Endothelial cell of umbilical vein (primary cell): Measurements from ENCODE around the gene NAA38. TPM values are rescaled to one million over a fixed set of nuclear protein-coding genes. Genes with fewer than 3 reads are reported as not detected.
A peak's percentile ranks its signal among the peaks of the same experiment; 100 is the strongest.

Source experiments
- BruUV-seq: library from RNA; stranded (reverse); fragments of 400-500 nt; replicated peaks from 2 replicates; lab custom pipeline; 2021; lab: Mats Ljungman, UMichigan
- CTCF ChIA-PET: fragments of 300-600, 350-600 bp; sonication (Branson Sonifier 250); formaldehyde crosslinking; loops from one replicate; lab custom pipeline; 2021; ENCODE audit warnings: antibody characterized with exemption, inconsistent platforms; lab: Charles Lee
- POLR2A ChIA-PET: fragments of 300-600, 350-600 bp; sonication (Branson Sonifier 250); formaldehyde crosslinking; loops from one replicate; lab custom pipeline; 2021; ENCODE audit warnings: antibody characterized with exemption, inconsistent platforms; lab: Charles Lee
- DNase-seq: peaks from one replicate; pipeline ENCODE4 v3.0.0-alpha.2; 2011; ENCODE audit warnings: low read depth, low spot score
- FAIRE-seq: peaks from 2 replicates; lab custom pipeline; 2011; peaks lifted over from hg19 to GRCh38; lab: Jason Lieb, UNC
- H2AFZ ChIP-seq: 2 replicates; pipeline ENCODE4 v1.6.0; 2012; ENCODE audit warnings: low read depth, low read length, control low read depth, inconsistent platforms
- H3K27ac ChIP-seq: 2 replicates; pipeline ENCODE4 v1.5.1; 2011; ENCODE audit warnings: low read depth, mild to moderate bottlenecking, control low read depth, low read length, moderate library complexity; ENCODE audit not compliant: insufficient read depth
- H3K27me3 ChIP-seq, 2 experiments: 2 replicates each; pipeline versions ENCODE4 v1.6.0 to v1.6.1; 2011; ENCODE audit warnings: low read length in 2 of 2, mixed read lengths in 1 of 2; ENCODE audit not compliant: control insufficient read depth in 2 of 2, insufficient read depth in 2 of 2
- H3K36me3 ChIP-seq, 2 experiments: 2 replicates in 1 of 2; 3 replicates in 1 of 2; pipeline ENCODE4 v1.5.1; 2011; ENCODE audit warnings: low read length in 2 of 2, mild to moderate bottlenecking in 1 of 2, moderate library complexity in 1 of 2; ENCODE audit not compliant: control insufficient read depth in 2 of 2, insufficient read depth in 2 of 2; ENCODE audit errors: extremely low read depth in 1 of 2
- H3K4me1 ChIP-seq: 3 replicates; pipeline ENCODE4 v1.5.1; 2011; ENCODE audit warnings: mild to moderate bottlenecking, low read length; ENCODE audit not compliant: control insufficient read depth, insufficient read depth; ENCODE audit errors: extremely low read depth
- H3K4me2 ChIP-seq: 2 replicates; pipeline ENCODE4 v1.6.1; 2011; ENCODE audit warnings: low read length, control low read depth, mixed read lengths; ENCODE audit not compliant: insufficient read depth
- H3K4me3 ChIP-seq, 3 experiments: fragments of 200-600 bp in 1 of 3; sonication (generic), shearing (Covaris generic) in 1 of 3; replicated peaks in 1 of 3; 2 replicates each; pipeline ENCODE4 v1.5.1; 2011 to 2016; ENCODE audit warnings: control low read depth in 3 of 3, low read length in 3 of 3, mild to moderate bottlenecking in 2 of 3, inconsistent platforms in 1 of 3, low read depth in 1 of 3, moderate library complexity in 1 of 3; ENCODE audit not compliant: insufficient read depth in 1 of 3
- H3K79me2 ChIP-seq: 2 replicates; pipeline ENCODE4 v1.6.0; 2012; ENCODE audit warnings: low read length, inconsistent platforms; ENCODE audit not compliant: control insufficient read depth, insufficient read depth
- H3K9ac ChIP-seq: replicated peaks from 2 replicates; pipeline ENCODE3; 2011; ENCODE audit warnings: low read length, control low read depth; ENCODE audit not compliant: insufficient read depth; ENCODE audit errors: extremely low read depth
- H3K9me1 ChIP-seq: replicated peaks from 3 replicates; pipeline ENCODE4 v1.6.0; 2011; ENCODE audit warnings: mild to moderate bottlenecking, low read length; ENCODE audit not compliant: control insufficient read depth, insufficient read depth; ENCODE audit errors: extremely low read depth
- H3K9me3 ChIP-seq: replicated peaks from 2 replicates; pipeline ENCODE4 v1.5.1; 2012; ENCODE audit warnings: low read length, inconsistent platforms; ENCODE audit not compliant: control insufficient read depth, insufficient read depth
- H4K20me1 ChIP-seq: replicated peaks from 2 replicates; pipeline ENCODE3; 2011; ENCODE audit warnings: mild to moderate bottlenecking, low read length; ENCODE audit not compliant: control insufficient read depth, insufficient read depth; ENCODE audit errors: extremely low read depth
- EZH2 ChIP-seq: IDR thresholded peaks from 2 replicates; pipeline ENCODE4 v1.6.1; 2012; ENCODE audit warnings: borderline replicate concordance, low read depth, mild to moderate bottlenecking, moderate library complexity, low read length, inconsistent platforms; ENCODE audit not compliant: severe bottlenecking
- POLR2AphosphoS5 ChIP-seq: IDR thresholded peaks from 2 replicates; pipeline ENCODE4 v1.6.1; 2012; ENCODE audit warnings: low read depth, mild to moderate bottlenecking, control low read depth, low read length, moderate library complexity; ENCODE audit not compliant: insufficient read depth
- dilution Hi-C: fragments of 300-500 bp; cut with MboI; formaldehyde crosslinking; loops from one replicate; pipeline ENCODE4 v1.15.0; 2019; ENCODE audit warnings: low sequenced_read_pairs; ENCODE audit not compliant: extremely low pct_ligation_motif_present
- intact Hi-C: fragments of 100-400 bp; cut with micrococcal nuclease; formaldehyde crosslinking; loops from one replicate; pipeline ENCODE4 v1.10.0; 2022
- polyA plus RNA-seq, 4 experiments: library from polyadenylated mRNA; depleted of rRNA in 3 of 4; stranded (reverse) in 3 of 4; unstranded in 1 of 4; fragments of >200 nt; gene quantifications; 2 replicates each; pipeline versions ENCODE4 v1.2.1 to v1.2.3, GENCODE V29; 2011 to 2012; ENCODE audit warnings: missing spikeins in 1 of 4
- total RNA-seq: library from RNA; stranded (reverse); gene quantifications from 2 replicates; pipeline ENCODE4 v1.2.3, GENCODE V29; 2021
- TF ChIP-seq, protein P1 (sequence below), 2 donors: IDR thresholded peaks; 1 replicate in 1 of 2; 2 replicates in 1 of 2; pipeline ENCODE4 v1.5.1; 2011; ENCODE audit warnings: low read length in 2 of 2, mild to moderate bottlenecking in 2 of 2, moderate library complexity in 2 of 2, control low read depth in 1 of 2, inconsistent platforms in 1 of 2, low read depth in 1 of 2; ENCODE audit not compliant: insufficient read depth in 1 of 2; ENCODE audit errors: extremely low read depth in 1 of 2

NAA38 gene
- total and polyA plus RNA-seq, 2 donors (not counting 3 experiments of a cell fraction or from before 2014, with no cell fraction given) = 119 to 267 TPM

- peak; percentile 93 for DNase-seq
- Histone ChIP-seq H3K9me3 (no peaks in the 10 kb centered on the region), H3K27ac (peak overlapping the region; percentile 78), H3K79me2 (peaks cover 32% of the 10 kb centered on the region), H3K9me1 (no peaks in the 10 kb centered on the region), H3K9ac (peak overlapping the region; percentile 69), H3K4me2 (peak overlapping the region; percentile 60), H3K27me3 (no peaks in the 10 kb centered on the region), H4K20me1 (no peaks in the 10 kb centered on the region), H3K4me3 (no peak overlapping the region), H3K36me3 (peaks cover 20 to 22% of the 10 kb centered on the region in 2 experiments), H2AFZ (no peak overlapping the region), H3K4me1 (peaks cover 28% of the 10 kb centered on the region)
- FAIRE-seq = peak; percentile 96
- intact Hi-C loops (loop anchor here (1.0 to 5.0 kb wide), 2 partner anchors 26 to 202 kb away; partner anchors contain the start of genes TP53 and WRAP53), dilution Hi-C loops (no loop called here)
- ChIA-PET CTCF (interaction anchor here (0.8 to 1.4 kb wide), 6 partner anchors 21 to 99 kb away, joined by 3 to 6 read pairs (median 4); partner anchors contain the start of gene NAA38), POLR2A (no interaction called here)
- BruUV-seq = no TSS peak
- TF ChIP-seq POLR2AphosphoS5 (peak; percentile 35), EZH2 (no peak)
- TF ChIP-seq, protein P1, sequence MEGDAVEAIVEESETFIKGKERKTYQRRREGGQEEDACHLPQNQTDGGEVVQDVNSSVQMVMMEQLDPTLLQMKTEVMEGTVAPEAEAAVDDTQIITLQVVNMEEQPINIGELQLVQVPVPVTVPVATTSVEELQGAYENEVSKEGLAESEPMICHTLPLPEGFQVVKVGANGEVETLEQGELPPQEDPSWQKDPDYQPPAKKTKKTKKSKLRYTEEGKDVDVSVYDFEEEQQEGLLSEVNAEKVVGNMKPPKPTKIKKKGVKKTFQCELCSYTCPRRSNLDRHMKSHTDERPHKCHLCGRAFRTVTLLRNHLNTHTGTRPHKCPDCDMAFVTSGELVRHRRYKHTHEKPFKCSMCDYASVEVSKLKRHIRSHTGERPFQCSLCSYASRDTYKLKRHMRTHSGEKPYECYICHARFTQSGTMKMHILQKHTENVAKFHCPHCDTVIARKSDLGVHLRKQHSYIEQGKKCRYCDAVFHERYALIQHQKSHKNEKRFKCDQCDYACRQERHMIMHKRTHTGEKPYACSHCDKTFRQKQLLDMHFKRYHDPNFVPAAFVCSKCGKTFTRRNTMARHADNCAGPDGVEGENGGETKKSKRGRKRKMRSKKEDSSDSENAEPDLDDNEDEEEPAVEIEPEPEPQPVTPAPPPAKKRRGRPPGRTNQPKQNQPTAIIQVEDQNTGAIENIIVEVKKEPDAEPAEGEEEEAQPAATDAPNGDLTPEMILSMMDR (IDR thresholded peaks at IDR 0.05; ENCODE audit: extremely low read depth in 1 of 2, insufficient read depth in 1 of 2, low read depth in 1 of 2, low read length in 2 of 2) = peak; percentile 51 to 77
Measured at GRCh38 chr17:7889166-7889955, 32.0 kb upstream of the NAA38 start.
